ENCODE results near the gene NEU2.

GRCh38 chr2:233082931-233083755 is 50.7 kb downstream of the NEU2 start:
- TF ChIP-seq EZH2 (IDR thresholded peaks at IDR 0.05; ENCODE audit: borderline replicate concordance, low read length) (no peak), CTCF (conservative IDR thresholded peaks at IDR 0.05 in 1 of 2, IDR thresholded peaks at IDR 0.05 in 1 of 2; ENCODE audit: extremely low read depth in 1 of 2, insufficient read depth in 1 of 2, low read depth in 1 of 2, low read length in 2 of 2) (no peak)

Measured in mammary epithelial cell (primary cell).